ENCODE measurements around the gene GDPD3. TPM values are rescaled to one million over a fixed set of nuclear protein-coding genes. Genes with fewer than 3 reads are reported as not detected.

The GDPD3 gene
- total RNA-seq, 1 experiment from 2014 or later, result 3.8 TPM

GRCh38 chr16:30063278-30063892, 50.0 kb downstream of the GDPD3 start:
- Mint-ChIP-seq H3K9me3 (no peaks in the 10 kb centered on the region; a peak in 1 of 5 replicates), H3K4me1 (peaks cover 25 to 34% of the 10 kb centered on the region in 2 experiments), H3K27ac (peak overlapping the region in 2 of 3 experiments; percentile 79 to 83; a peak in 2 of 7 replicates), H3K36me3 (ENCODE audit: insufficient read depth in 1 of 3, low read depth in 3 of 3) (peaks cover 16 to 26% (median 18%) of the 10 kb centered on the region in 3 experiments), H3K27me3 (ENCODE audit: low read depth) (no peaks in the 10 kb centered on the region), H3K4me3 (peak overlapping the region; percentile 88 to 94)
- Histone ChIP-seq H3K14ac (ENCODE audit: insufficient read depth, low read length) (no peak overlapping the region), H3K27ac (ENCODE audit: insufficient read length, low read depth, low read length) (no peak overlapping the region), H2BK120ac (ENCODE audit: low read depth, low read length, poor library complexity, severe bottlenecking) (no peak overlapping the region), H3K4me1 (ENCODE audit: insufficient read depth, low read length) (no peaks in the 10 kb centered on the region; the same call in 1 of the 2 replicates), H3K23me2 (ENCODE audit: insufficient read length, low read depth, low read length, poor library complexity, severe bottlenecking) (peaks cover 17% of the 10 kb centered on the region), H3K23ac (ENCODE audit: insufficient read length, low read depth, low read length) (no peak overlapping the region), H2AFZ (ENCODE audit: low read length) (no peak overlapping the region), H3K79me2 (ENCODE audit: insufficient read depth, low read length) (peaks cover 12% of the 10 kb centered on the region; the same call in 1 of the 2 replicates), H3K18ac (ENCODE audit: insufficient read length, low read depth, low read length) (no peak overlapping the region), H3K56ac (ENCODE audit: insufficient read length, low read depth, low read length) (no peak overlapping the region), H4K91ac (ENCODE audit: insufficient read length, low read depth, low read length) (no peak overlapping the region), H2BK12ac (ENCODE audit: insufficient read length, low read depth, low read length) (no peak overlapping the region), H3K9me3 (ENCODE audit: control insufficient read depth, low read depth, low read length) (no peaks in the 10 kb centered on the region), H3K4ac (ENCODE audit: low read depth, low read length) (no peak overlapping the region), H3K27me3 (ENCODE audit: insufficient read depth, low read length) (no peaks in the 10 kb centered on the region), H2BK15ac (ENCODE audit: low read depth, low read length) (no peak overlapping the region), H4K20me1 (ENCODE audit: control insufficient read depth, insufficient read depth, insufficient read length) (no peaks in the 10 kb centered on the region), H3K4me2 (ENCODE audit: insufficient read depth, insufficient read length, low read length) (peak overlapping the region; percentile 89), H3K79me1 (ENCODE audit: insufficient read depth, low read depth, low read length, poor library complexity, severe bottlenecking) (peaks cover 5% of the 10 kb centered on the region), H2BK20ac (ENCODE audit: low read depth, low read length, poor library complexity, severe bottlenecking) (no peak overlapping the region), H3T11ph (ENCODE audit: low read length) (no peak overlapping the region), H4K5ac (ENCODE audit: insufficient read length, low read depth, low read length) (no peak overlapping the region), H2BK5ac (ENCODE audit: insufficient read length, low read length) (no peak overlapping the region), H4K8ac (replicated peaks; ENCODE audit: insufficient read length, low read depth, low read length) (no peak overlapping the region), H3K9ac (ENCODE audit: extremely low read depth, insufficient read length, low read length) (no peak overlapping the region), H2AK5ac (ENCODE audit: insufficient read length, low read length) (no peak overlapping the region)
- TF ChIP-seq CTCF (conservative IDR thresholded peaks at IDR 0.05), result no peak
- no peak for DNase-seq
- WGBS (ENCODE audit: extremely low coverage, insufficient read length, low lambda C conversion rate), result no CpG with 5 or more reads among the region's 12 CpGs

Data from H9 (cell line).